Neural progenitor cell (in vitro differentiated cells): ENCODE measurements around the gene CKS2. TPM values are rescaled to one million over a fixed set of nuclear protein-coding genes. Genes with fewer than 3 reads are reported as not detected.

Experiments used
- DNase-seq: peaks from one replicate; pipeline ENCODE4 v3.0.0-alpha.2; 2016; ENCODE audit warnings: low spot score
- H2AFZ ChIP-seq: fragments of 200-600 bp; sonication (generic); replicated peaks from 2 replicates; pipeline ENCODE4 v1.6.1; 2016; ENCODE audit warnings: antibody characterized with exemption
- H3F3A ChIP-seq: fragments of 200-600 bp; sonication (generic); 2 replicates; pipeline ENCODE4 v1.6.1; 2016; ENCODE audit warnings: antibody characterized with exemption, low read depth
- H3K27ac ChIP-seq: fragments of 200-600 bp; sonication (generic); 2 replicates; pipeline ENCODE4 v1.5.1; 2016; ENCODE audit warnings: mild to moderate bottlenecking
- H3K27me3 ChIP-seq: fragments of 200-600 bp; sonication (generic); 2 replicates; pipeline ENCODE4 v1.6.1; 2016; ENCODE audit warnings: mild to moderate bottlenecking, moderate library complexity
- H3K36me3 ChIP-seq: fragments of 200-600 bp; sonication (generic); 2 replicates; pipeline ENCODE4 v1.5.1; 2016
- H3K4me1 ChIP-seq: fragments of 200-600 bp; sonication (generic); 2 replicates; pipeline ENCODE4 v1.6.1; 2016; ENCODE audit warnings: mixed run types
- H3K4me2 ChIP-seq: fragments of 200-600 bp; sonication (generic); 2 replicates; pipeline ENCODE4 v1.6.1; 2016
- H3K4me3 ChIP-seq: fragments of 200-600 bp; sonication (generic); 2 replicates; pipeline ENCODE4 v1.5.1; 2016
- H3K79me2 ChIP-seq: fragments of 200-600 bp; sonication (generic); 2 replicates; pipeline ENCODE4 v1.6.1; 2016; ENCODE audit warnings: low read depth
- H3K9ac ChIP-seq: fragments of 200-600 bp; sonication (generic); 2 replicates; pipeline ENCODE4 v1.6.1; 2016
- H3K9me3 ChIP-seq: fragments of 200-600 bp; sonication (generic); 2 replicates; pipeline ENCODE4 v1.5.1; 2016; ENCODE audit warnings: low read depth
- H4K20me1 ChIP-seq: fragments of 200-600 bp; sonication (generic); 2 replicates; pipeline ENCODE4 v1.6.1; 2016; ENCODE audit warnings: low read depth
- H3K27ac Mint-ChIP-seq: 3 replicates; pipeline ENCODE4 v1.8.0; 2021; ENCODE audit warnings: mixed read lengths
- H3K27me3 Mint-ChIP-seq: 2 replicates; pipeline ENCODE4 v1.8.0; 2022; ENCODE audit warnings: low read depth, mild to moderate bottlenecking, inconsistent platforms, moderate library complexity, mixed read lengths; ENCODE audit not compliant: insufficient read depth
- H3K36me3 Mint-ChIP-seq: 3 replicates; pipeline ENCODE4 v1.8.0; 2021; ENCODE audit warnings: mixed read lengths
- H3K4me1 Mint-ChIP-seq: 3 replicates; pipeline ENCODE4 v1.8.0; 2021; ENCODE audit warnings: mixed read lengths
- H3K4me3 Mint-ChIP-seq: 3 replicates; pipeline ENCODE4 v1.8.0; 2021; ENCODE audit warnings: mild to moderate bottlenecking, moderate library complexity, mixed read lengths
- H3K9me3 Mint-ChIP-seq: 3 replicates; pipeline ENCODE4 v1.8.0; 2020; ENCODE audit warnings: mixed read lengths
- CTCF ChIP-seq: fragments of 200-600 bp; sonication (generic); IDR thresholded peaks from 2 replicates; pipeline ENCODE4 v1.5.1; 2017; ENCODE audit warnings: antibody characterized with exemption, mild to moderate bottlenecking
- EZH2 ChIP-seq: fragments of 200-600 bp; sonication (generic); IDR thresholded peaks from 2 replicates; pipeline ENCODE4 v1.6.1; 2017; ENCODE audit warnings: antibody characterized with exemption, mild to moderate bottlenecking, moderate library complexity
- EZH2phosphoT487 ChIP-seq: fragments of 200-600 bp; sonication (generic); IDR thresholded peaks from 2 replicates; pipeline ENCODE4 v1.6.1; 2017; ENCODE audit warnings: antibody characterized with exemption
- total RNA-seq: library from RNA; depleted of rRNA; stranded (reverse); fragments of >200 nt; gene quantifications from 2 replicates; pipeline ENCODE4 v1.2.3, GENCODE V29; 2015; ENCODE audit warnings: low replicate concordance

CKS2 gene
- total RNA-seq, 1 donor from 2014 or later, result 741 TPM

- Mint-ChIP-seq H3K4me3 (no peak overlapping the region), H3K27ac (no peak overlapping the region), H3K4me1 (peaks cover 52% of the 10 kb centered on the region), H3K9me3 (no peaks in the 10 kb centered on the region), H3K36me3 (peaks cover 9% of the 10 kb centered on the region), H3K27me3 (peaks cover 10% of the 10 kb centered on the region)
- Histone ChIP-seq H2AFZ (no peak overlapping the region), H3F3A (peaks cover 78% of the 10 kb centered on the region), H3K27ac (peak overlapping the region; percentile 59), H3K4me1 (peaks cover 44% of the 10 kb centered on the region), H3K79me2 (peaks cover 84% of the 10 kb centered on the region), H3K27me3 (no peaks in the 10 kb centered on the region), H3K36me3 (peaks cover 26% of the 10 kb centered on the region), H3K9ac (no peak overlapping the region), H3K9me3 (no peaks in the 10 kb centered on the region), H3K4me3 (peak overlapping the region; percentile 100), H3K4me2 (peak overlapping the region; percentile 80), H4K20me1 (peaks cover 58% of the 10 kb centered on the region)
- no peak for DNase-seq
- TF ChIP-seq EZH2 (no peak), CTCF (no peak), EZH2phosphoT487 (no peak)
Measured at GRCh38 chr9:89315482-89315881, 4.5 kb downstream of the CKS2 start.

- Histone ChIP-seq H3K36me3 (peaks cover 33% of the 10 kb centered on the region), H4K20me1 (peaks cover 49% of the 10 kb centered on the region), H3K9me3 (no peaks in the 10 kb centered on the region), H3K4me1 (peaks cover 44% of the 10 kb centered on the region), H3K27ac (peak overlapping the region; percentile 99), H3F3A (peaks cover 68% of the 10 kb centered on the region), H3K9ac (no peak overlapping the region), H3K4me2 (peak overlapping the region; percentile 79), H2AFZ (no peak overlapping the region), H3K79me2 (peaks cover 90% of the 10 kb centered on the region), H3K4me3 (peak overlapping the region; percentile 57), H3K27me3 (no peaks in the 10 kb centered on the region)
- peak overlapping the region; percentile 1 for H3K27ac Mint-ChIP-seq
- H3K4me1 Mint-ChIP-seq, result peaks cover 55% of the 10 kb centered on the region
- H3K36me3 Mint-ChIP-seq, result peaks cover 15% of the 10 kb centered on the region
- peak overlapping the region; percentile 82 for H3K4me3 Mint-ChIP-seq
- peaks cover 3% of the 10 kb centered on the region for H3K27me3 Mint-ChIP-seq
- no peak for DNase-seq
- H3K9me3 Mint-ChIP-seq, result no peaks in the 10 kb centered on the region
- TF ChIP-seq EZH2phosphoT487 (no peak), EZH2 (no peak), CTCF (no peak)
Measured at GRCh38 chr9:89317282-89317681, 6.3 kb downstream of the CKS2 start.

- H3K9me3 ChIP-seq, result no peaks in the 10 kb centered on the region
- peaks cover 65% of the 10 kb centered on the region for H3F3A ChIP-seq
- Mint-ChIP-seq H3K27ac (peak within 1 kb of the TSS; percentile 86), H3K4me1 (peaks cover 47% of the 10 kb centered on the region), H3K36me3 (peaks cover 12% of the 10 kb centered on the region), H3K9me3 (no peaks in the 10 kb centered on the region), H3K4me3 (peak within 1 kb of the TSS; percentile 87), H3K27me3 (peaks cover 3% of the 10 kb centered on the region)
- H3K4me2 ChIP-seq, result peak within 1 kb of the TSS; percentile 79
- DNase-seq, result peak; percentile 97
- peak within 1 kb of the TSS; percentile 96 for H3K9ac ChIP-seq
- H2AFZ ChIP-seq, result peak within 1 kb of the TSS; percentile 4
- peak; percentile 85 for TF ChIP-seq CTCF
- TF ChIP-seq EZH2phosphoT487, result no peak
- H3K27me3 ChIP-seq, result no peaks in the 10 kb centered on the region
- peaks cover 33% of the 10 kb centered on the region for H3K36me3 ChIP-seq
- H3K4me3 ChIP-seq, result peak within 1 kb of the TSS; percentile 57
- H3K4me1 ChIP-seq, result peaks cover 42% of the 10 kb centered on the region
- peaks cover 90% of the 10 kb centered on the region for H3K79me2 ChIP-seq
- H3K27ac ChIP-seq, result peak within 1 kb of the TSS; percentile 99
- H4K20me1 ChIP-seq, result peaks cover 46% of the 10 kb centered on the region
Measured at GRCh38 chr9:89318123-89319014, 7.4 kb downstream of the CKS2 start, which contains the start of gene SECISBP2. SECISBP2 (plus strand) TSS chr9:89318500; CDS start chr9:89318577, 77 bp downstream.
